ENCODE results near the gene ZNF579. TPM values are rescaled to one million over a fixed set of nuclear protein-coding genes. Genes with fewer than 3 reads are reported as not detected.

Gene ZNF579
- total and polyA plus RNA-seq, 2 of the 8 experiments (the other 6 are each of a cell fraction or from before 2014, with no cell fraction given) = 10.0 to 18.9 TPM

- CTCF ChIA-PET (ENCODE audit: partially characterized antibody) = no interaction called here
- Histone ChIP-seq H3K36me3 (ENCODE audit: control insufficient read depth in 2 of 4, insufficient read depth in 4 of 4, low read length in 3 of 4) (peaks cover 0 to 30% (median 4%) of the 10 kb centered on the region in 4 experiments; a peak in 5 of 8 replicates), H3K23me2 (ENCODE audit: low read depth, low read length) (no peaks in the 10 kb centered on the region), H2BK5ac (ENCODE audit: low read depth, low read length) (no peak overlapping the region), H2BK20ac (ENCODE audit: low read length) (no peak overlapping the region), H2AFZ (ENCODE audit: low read length) (no peak overlapping the region), H3K18ac (ENCODE audit: extremely low read depth, low read length) (no peak overlapping the region), H3K79me1 (ENCODE audit: low read depth, low read length) (peaks cover 4% of the 10 kb centered on the region; the same call in 1 of the 2 replicates), H3K9ac (replicated peaks in 1 of 4; ENCODE audit: extremely low read depth in 1 of 4, low read depth in 3 of 4, low read length in 3 of 4) (no peak overlapping the region), H3K9me3 (ENCODE audit: insufficient read depth in 2 of 2, low read depth in 1 of 2, low read length in 1 of 2) (no peaks in the 10 kb centered on the region; a peak in 1 of 4 replicates), H3K23ac (ENCODE audit: insufficient read length) (no peak overlapping the region), H4K91ac (replicated peaks; ENCODE audit: insufficient read length, low read length) (no peak overlapping the region), H2BK120ac (replicated peaks; ENCODE audit: low read depth, low read length) (no peak overlapping the region), H2AK5ac (ENCODE audit: low read depth, low read length) (no peak overlapping the region), H3K56ac (replicated peaks; ENCODE audit: insufficient read length, low read depth, low read length) (no peak overlapping the region), H4K5ac (ENCODE audit: insufficient read length, low read depth, low read length) (no peak overlapping the region), H3K27me3 (replicated peaks in 1 of 4; ENCODE audit: control insufficient read depth in 3 of 4, extremely low read depth in 1 of 4, insufficient read depth in 3 of 4, low read length in 3 of 4) (peaks cover 0 to 2% (median 0%) of the 10 kb centered on the region in 4 experiments; a peak in 1 of 7 replicates), H3K4me3 (ENCODE audit: extremely low read depth in 1 of 4, insufficient read depth in 2 of 4, low read depth in 3 of 4, low read length in 4 of 4) (no peak overlapping the region), H4K20me1 (replicated peaks in 1 of 2; ENCODE audit: control insufficient read depth in 1 of 2, insufficient read depth in 2 of 2, low read length in 2 of 2) (peaks cover 4 to 23% of the 10 kb centered on the region in 2 experiments), H3K27ac (ENCODE audit: low read depth, low read length) (no peak overlapping the region), H3K4me2 (ENCODE audit: insufficient read depth in 1 of 2, low read depth in 2 of 2, low read length in 2 of 2) (no peak overlapping the region), H3K79me2 (ENCODE audit: control insufficient read depth in 1 of 2, insufficient read depth in 2 of 2, low read length in 2 of 2) (no peaks in the 10 kb centered on the region), H4K8ac (ENCODE audit: extremely low read depth, insufficient read depth, low read length) (no peak overlapping the region), H3K4me1 (replicated peaks in 1 of 4; ENCODE audit: control insufficient read depth in 3 of 4, insufficient read depth in 4 of 4, low read length in 3 of 4) (no peaks in the 10 kb centered on the region), H3K4ac (replicated peaks; ENCODE audit: insufficient read length, low read depth, low read length) (no peak overlapping the region), H2BK15ac (ENCODE audit: low read length) (no peak overlapping the region), H3K14ac (ENCODE audit: insufficient read length) (no peak overlapping the region), H2BK12ac (ENCODE audit: low read depth, low read length) (no peak overlapping the region)
- WGBS, 2 experiments (ENCODE audit: extremely low coverage in 1 of 2, insufficient coverage in 1 of 2, insufficient read length in 1 of 2, insufficient replicate concordance in 2 of 2, low coverage in 1 of 2, low lambda C conversion rate in 2 of 2, missing lambda C conversion rate in 1 of 2) = 96% methylated on average over 22 of the region's 27 CpGs; no CpG with 5 or more reads in 1 of the 2 experiments
- FAIRE-seq = no peak
- no peak for DNase-seq (ENCODE audit: low read depth in 1 of 2, low spot score in 2 of 2)
- POLR2A ChIA-PET (ENCODE audit: partially characterized antibody) = interaction anchor here (1.0 to 4.3 kb wide), 4 partner anchors 7 to 206 kb away, joined by 3 to 32 read pairs (median 4); partner anchors contain the start of genes UBE2S and ZNF524
- no peak for TF ChIP-seq JUND (IDR thresholded peaks at IDR 0.05; ENCODE audit: low read length)
- no peak for TF ChIP-seq POLR2AphosphoS5 (IDR thresholded peaks at IDR 0.05; ENCODE audit: low read depth, low read length)
- no peak for TF ChIP-seq RXRA (IDR thresholded peaks at IDR 0.05; ENCODE audit: insufficient read depth, low read depth, low read length)
- TF ChIP-seq TEAD4 (IDR thresholded peaks at IDR 0.05; ENCODE audit: low read depth, low read length) = no peak
- TF ChIP-seq ZNF274 (IDR thresholded peaks at IDR 0.05; ENCODE audit: borderline replicate concordance, extremely low read depth, low read length) = no peak
- TF ChIP-seq NRF1 (IDR thresholded peaks at IDR 0.05; ENCODE audit: low read depth, low read length) = no peak
- TF ChIP-seq PHF8 (conservative IDR thresholded peaks at IDR 0.05; ENCODE audit: low read depth, low read length) = no peak
- no peak for TF ChIP-seq GTF2F1 (IDR thresholded peaks at IDR 0.05; ENCODE audit: borderline replicate concordance, low read depth, low read length)
Measured at GRCh38 chr19:55613396-55613795, 32.7 kb upstream of the ZNF579 start.

Data from H1 (cell line).